MM.1S (cell line): ENCODE results near the gene AGBL4.

Experiments
- EZH2 ChIP-seq: fragments of 300-600 bp; sonication (generic); optimal IDR thresholded peaks from 2 replicates; pipeline ENCODE3; 2017; ENCODE audit warnings: low read depth, mild to moderate bottlenecking, antibody characterized with exemption, low read length, mixed read lengths
- EZH2phosphoT487 ChIP-seq: fragments of 300-600 bp; sonication (generic); IDR thresholded peaks from 2 replicates; pipeline ENCODE4 v1.6.1; 2018; ENCODE audit warnings: antibody characterized with exemption, low read length
- TF ChIP-seq, protein P1 (sequence below): fragments of 300-600 bp; sonication (generic); IDR thresholded peaks from 2 replicates; pipeline ENCODE4 v1.5.1; 2016; ENCODE audit warnings: antibody characterized with exemption, low read length, mixed read lengths

DNA sequence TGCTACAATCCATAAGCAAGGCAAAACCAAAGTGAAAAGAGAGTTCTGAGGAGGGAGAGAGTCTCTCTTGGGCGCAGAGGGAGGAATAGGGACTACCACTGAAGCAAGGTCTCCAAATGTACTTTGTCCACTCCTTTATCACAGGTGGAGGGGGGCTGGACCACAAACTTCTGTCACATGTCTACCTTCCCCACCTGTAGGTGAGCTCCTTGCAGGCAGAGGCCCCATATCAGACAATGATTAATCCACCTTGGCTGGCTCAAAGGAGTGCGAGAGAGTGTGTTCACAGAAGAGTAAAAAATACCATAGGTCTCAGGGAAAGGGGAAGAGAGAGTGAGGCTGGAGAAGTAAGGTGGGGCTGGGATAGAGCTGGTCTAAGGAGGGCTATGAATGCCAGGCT, 1251.5 kb downstream of the AGBL4 start:
- TF ChIP-seq, protein P1, sequence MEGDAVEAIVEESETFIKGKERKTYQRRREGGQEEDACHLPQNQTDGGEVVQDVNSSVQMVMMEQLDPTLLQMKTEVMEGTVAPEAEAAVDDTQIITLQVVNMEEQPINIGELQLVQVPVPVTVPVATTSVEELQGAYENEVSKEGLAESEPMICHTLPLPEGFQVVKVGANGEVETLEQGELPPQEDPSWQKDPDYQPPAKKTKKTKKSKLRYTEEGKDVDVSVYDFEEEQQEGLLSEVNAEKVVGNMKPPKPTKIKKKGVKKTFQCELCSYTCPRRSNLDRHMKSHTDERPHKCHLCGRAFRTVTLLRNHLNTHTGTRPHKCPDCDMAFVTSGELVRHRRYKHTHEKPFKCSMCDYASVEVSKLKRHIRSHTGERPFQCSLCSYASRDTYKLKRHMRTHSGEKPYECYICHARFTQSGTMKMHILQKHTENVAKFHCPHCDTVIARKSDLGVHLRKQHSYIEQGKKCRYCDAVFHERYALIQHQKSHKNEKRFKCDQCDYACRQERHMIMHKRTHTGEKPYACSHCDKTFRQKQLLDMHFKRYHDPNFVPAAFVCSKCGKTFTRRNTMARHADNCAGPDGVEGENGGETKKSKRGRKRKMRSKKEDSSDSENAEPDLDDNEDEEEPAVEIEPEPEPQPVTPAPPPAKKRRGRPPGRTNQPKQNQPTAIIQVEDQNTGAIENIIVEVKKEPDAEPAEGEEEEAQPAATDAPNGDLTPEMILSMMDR, result no peak
- TF ChIP-seq EZH2phosphoT487 (no peak), EZH2 (no peak)
